ENCODE data around the gene CDC42EP1.
A peak's percentile ranks its signal among the peaks of the same experiment; 100 is the strongest.
"Not testable (repeated sequence)": the region's sequence is repeated elsewhere in the genome, so short reads cannot be mapped to it uniquely, and the experiment has no call there.

The CDC42EP1 gene

DNA sequence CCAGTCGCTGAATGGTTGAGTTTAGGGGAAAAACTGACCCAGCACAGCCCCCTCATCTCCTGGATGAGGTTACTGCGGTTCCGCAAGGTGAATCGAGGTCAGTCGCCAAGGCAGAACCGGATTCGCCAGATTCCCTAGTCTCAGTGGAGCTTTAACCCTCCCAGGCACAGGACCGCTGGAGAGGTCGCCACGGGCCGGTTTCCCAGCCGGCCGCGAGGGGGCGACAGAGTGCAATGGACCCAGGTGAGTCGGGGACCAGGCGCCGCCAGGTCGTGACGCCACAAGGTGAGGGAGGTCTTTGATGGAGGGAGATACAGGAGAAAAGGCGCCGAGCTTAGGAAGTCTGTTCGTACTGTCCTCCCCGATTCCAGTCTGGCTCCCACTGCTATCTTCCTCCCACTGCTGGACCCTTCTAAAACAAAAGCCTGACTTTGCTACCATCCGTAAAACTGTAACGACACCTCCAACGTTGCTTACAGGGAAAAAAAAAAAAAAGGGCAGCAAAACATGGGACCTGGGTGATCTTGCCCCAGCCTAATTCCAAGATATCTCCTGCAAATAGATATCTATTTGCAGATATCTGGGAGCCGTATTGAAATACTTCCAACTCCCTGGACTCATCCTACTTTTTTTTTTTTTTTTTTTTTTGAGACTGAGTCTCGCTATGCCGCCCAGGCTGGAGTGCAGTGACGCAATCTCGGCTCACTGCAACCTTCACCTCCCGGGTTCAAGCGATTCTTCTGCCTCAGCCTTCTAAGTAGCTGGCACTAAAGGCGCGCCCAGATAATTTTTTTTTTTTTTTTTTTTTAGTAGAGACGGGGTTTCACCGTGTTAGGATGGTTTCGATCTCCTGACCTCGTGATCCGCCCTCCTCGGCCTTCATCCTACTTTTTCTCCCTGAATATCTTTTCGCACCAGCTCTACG, 47.0 kb downstream of the CDC42EP1 start:
- no peaks in the 10 kb centered on the region for H3K27me3 ChIP-seq (ENCODE audit: insufficient read depth, low read length)
- peak overlapping the region; percentile 75 for H3K4me3 ChIP-seq (ENCODE audit: low read depth, low read length)
- H2AFZ ChIP-seq (ENCODE audit: low read length, unreplicated experiment): no peak overlapping the region
- no peaks in the 10 kb centered on the region for H3K36me3 ChIP-seq (ENCODE audit: insufficient read depth, low read length)
- H3K4me1 ChIP-seq (ENCODE audit: control insufficient read depth, insufficient read depth, low read length, unreplicated experiment): no peaks in the 10 kb centered on the region
- H3K27ac ChIP-seq (ENCODE audit: low read depth, low read length): peak overlapping the region; percentile 100
- peaks cover 12% of the 10 kb centered on the region for H3K79me2 ChIP-seq (ENCODE audit: control insufficient read depth, insufficient read depth, low read length, unreplicated experiment)

DNA sequence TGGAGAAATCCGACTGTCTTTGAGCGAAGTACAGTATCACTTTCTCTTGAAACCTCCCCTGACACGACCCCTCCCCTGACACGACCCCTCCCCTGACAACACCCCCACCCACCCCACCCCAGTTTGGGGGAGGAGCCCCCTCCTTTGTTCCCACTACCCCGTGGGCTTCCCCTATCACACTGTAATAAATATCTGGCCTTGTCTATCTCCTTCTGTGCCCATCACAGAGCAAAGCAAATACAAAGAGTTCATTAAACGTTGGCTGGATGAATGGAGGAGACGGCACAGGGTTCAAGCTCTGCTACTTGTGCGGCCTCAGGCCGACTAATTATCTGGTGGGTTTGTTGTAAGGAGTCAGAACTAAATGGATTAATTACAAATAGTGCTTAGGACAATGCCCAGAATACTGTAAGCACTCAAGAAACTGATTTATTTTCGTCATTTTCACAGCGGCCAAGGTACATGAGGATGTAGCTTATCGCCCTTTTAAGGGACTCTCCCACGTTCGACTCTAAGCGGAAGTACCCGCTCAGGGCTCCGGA, 47.7 kb downstream of the CDC42EP1 start:
- H3K79me2 ChIP-seq (ENCODE audit: control insufficient read depth, insufficient read depth, low read length, unreplicated experiment): peaks cover 12% of the 10 kb centered on the region
- H3K4me3 ChIP-seq (ENCODE audit: low read depth, low read length): peak overlapping the region; percentile 90
- no peaks in the 10 kb centered on the region for H3K27me3 ChIP-seq (ENCODE audit: insufficient read depth, low read length)
- H3K36me3 ChIP-seq (ENCODE audit: insufficient read depth, low read length): no peaks in the 10 kb centered on the region
- H2AFZ ChIP-seq (ENCODE audit: low read length, unreplicated experiment): peak overlapping the region; percentile 96
- peak overlapping the region; percentile 100 for H3K27ac ChIP-seq (ENCODE audit: low read depth, low read length)
- no peaks in the 10 kb centered on the region for H3K4me1 ChIP-seq (ENCODE audit: control insufficient read depth, insufficient read depth, low read length, unreplicated experiment)

DNA sequence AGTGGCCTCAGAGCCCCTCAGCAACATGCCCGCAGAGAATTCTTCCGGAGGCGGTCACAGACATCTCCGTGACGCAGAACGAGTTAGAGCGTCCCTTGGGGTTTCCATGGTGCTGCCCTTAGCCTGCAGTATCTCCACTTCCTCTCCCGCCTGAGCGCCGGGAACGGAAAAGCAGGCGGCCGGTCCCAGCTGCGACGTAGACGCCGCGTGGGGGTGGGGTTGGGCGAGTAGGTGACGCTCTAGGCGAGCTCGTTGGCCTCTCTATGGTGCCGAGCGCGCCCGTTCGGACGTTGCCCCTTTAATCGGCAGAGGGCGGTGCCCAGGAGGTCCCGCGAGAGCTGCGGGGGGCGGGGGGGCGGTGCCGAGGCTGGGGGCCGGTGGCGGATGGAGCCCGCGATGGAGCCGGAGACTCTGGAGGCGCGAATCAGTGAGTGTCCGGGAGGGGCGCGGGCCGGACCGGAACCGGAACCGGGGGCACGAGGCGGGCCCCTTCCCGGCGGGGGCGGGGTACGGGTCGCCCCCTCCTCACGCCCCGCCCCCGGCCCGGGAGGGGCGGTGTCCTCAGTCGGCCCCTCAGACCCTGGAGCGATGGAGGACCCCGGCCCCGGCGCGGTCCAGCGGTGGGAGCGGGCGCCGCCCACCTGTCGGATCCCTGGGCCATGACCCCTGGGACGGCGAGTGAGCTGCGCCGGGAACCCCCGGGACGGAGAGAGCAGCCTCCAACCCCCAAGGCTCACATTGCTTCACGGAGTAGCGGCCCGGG, 48.4 kb downstream of the CDC42EP1 start, which contains the start of gene GGA1:
Gene GGA1, plus strand, starts transcription at position 358 of the 763 bp plus-strand sequence. Its CDS starts 27 bp downstream, at position 385.
- H3K4me1 ChIP-seq (ENCODE audit: control insufficient read depth, insufficient read depth, low read length, unreplicated experiment): no peaks in the 10 kb centered on the region

DNA sequence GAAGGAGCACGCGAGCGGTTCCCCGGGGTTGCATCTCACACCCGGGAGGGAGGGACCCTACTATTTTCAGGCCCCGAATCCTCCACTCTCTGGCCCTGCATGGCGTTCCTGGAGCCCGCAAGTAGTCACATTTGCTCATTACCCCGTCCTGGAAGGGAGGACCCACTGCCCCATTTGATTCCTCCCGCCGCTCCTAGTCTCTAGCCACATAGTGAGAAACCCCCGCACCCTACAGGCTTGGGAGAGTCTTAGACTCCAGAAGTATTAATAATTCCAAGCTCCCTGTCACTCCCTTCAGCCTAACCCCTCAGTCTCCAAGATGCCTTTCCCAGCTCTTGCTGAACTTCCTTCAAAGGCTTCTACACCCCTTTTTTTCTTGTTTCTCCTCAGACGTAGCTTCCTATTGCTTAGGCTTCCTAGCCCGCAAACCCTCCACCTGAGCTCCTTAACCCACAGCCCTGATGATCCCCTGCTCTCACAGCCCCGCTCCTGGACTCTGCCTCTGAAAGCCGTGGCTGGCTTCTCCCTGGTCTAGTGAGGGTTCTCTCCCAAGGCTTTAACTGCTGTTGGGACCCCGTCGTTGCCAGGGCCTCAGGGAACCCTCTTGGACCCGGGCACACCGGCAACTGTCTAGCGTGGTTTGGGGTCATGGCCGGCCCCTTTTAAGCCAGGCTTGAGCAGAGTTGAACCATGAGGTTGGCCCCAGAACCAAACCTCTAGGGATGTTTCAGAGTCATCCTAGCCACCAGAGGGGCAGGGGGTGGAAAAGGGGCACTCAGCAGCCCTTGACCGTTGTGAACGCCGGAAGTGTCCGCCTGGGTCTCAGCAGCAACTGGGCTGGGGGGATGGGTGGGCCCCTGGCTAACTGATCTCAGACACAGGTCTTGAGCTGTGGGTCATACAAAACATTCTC, 49.2 kb downstream of the CDC42EP1 start:
- H3K4me3 ChIP-seq (ENCODE audit: low read depth, low read length): peak overlapping the region; percentile 90
- no peaks in the 10 kb centered on the region for H3K27me3 ChIP-seq (ENCODE audit: insufficient read depth, low read length)
- H3K4me1 ChIP-seq (ENCODE audit: control insufficient read depth, insufficient read depth, low read length, unreplicated experiment): no peaks in the 10 kb centered on the region
- peak overlapping the region; percentile 100 for H3K27ac ChIP-seq (ENCODE audit: low read depth, low read length)
- no peaks in the 10 kb centered on the region for H3K36me3 ChIP-seq (ENCODE audit: insufficient read depth, low read length)
- no peak overlapping the region for H2AFZ ChIP-seq (ENCODE audit: low read length, unreplicated experiment)
- H3K79me2 ChIP-seq (ENCODE audit: control insufficient read depth, insufficient read depth, low read length, unreplicated experiment): peaks cover 12% of the 10 kb centered on the region

More for the DNA sequence above, 48.4 kb downstream of the CDC42EP1 start, which contains the start of gene GGA1:
- H3K4me3 ChIP-seq (ENCODE audit: low read depth, low read length): peak within 1 kb of the TSS; percentile 90
- peak within 1 kb of the TSS; percentile 100 for H3K27ac ChIP-seq (ENCODE audit: low read depth, low read length)
- peaks cover 12% of the 10 kb centered on the region for H3K79me2 ChIP-seq (ENCODE audit: control insufficient read depth, insufficient read depth, low read length, unreplicated experiment)
- no peaks in the 10 kb centered on the region for H3K36me3 ChIP-seq (ENCODE audit: insufficient read depth, low read length)
- H2AFZ ChIP-seq (ENCODE audit: low read length, unreplicated experiment): peak within 1 kb of the TSS; percentile 96
- H3K27me3 ChIP-seq (ENCODE audit: insufficient read depth, low read length): no peaks in the 10 kb centered on the region

DNA sequence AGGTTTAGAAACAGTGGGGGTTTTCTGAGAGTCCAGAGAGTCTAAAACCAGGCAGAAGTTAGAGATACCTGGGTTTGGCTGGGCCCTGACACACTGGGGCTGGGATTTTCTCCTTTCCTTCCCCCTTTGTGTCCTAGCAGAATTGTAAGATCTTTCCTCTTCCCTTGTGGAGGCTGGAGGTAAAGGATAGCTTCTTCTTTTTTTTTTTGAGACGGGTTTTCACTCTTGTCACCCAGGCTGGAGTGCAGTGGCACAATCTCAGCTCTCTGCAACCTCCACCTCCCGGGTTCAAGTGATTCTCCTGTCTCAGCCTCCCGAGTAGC, 49.8 kb downstream of the CDC42EP1 start:
- H3K27me3 ChIP-seq (ENCODE audit: insufficient read depth, low read length); H3K4me1 ChIP-seq (ENCODE audit: control insufficient read depth, insufficient read depth, low read length, unreplicated experiment); H3K36me3 ChIP-seq (ENCODE audit: insufficient read depth, low read length); H2AFZ ChIP-seq (ENCODE audit: low read length, unreplicated experiment): not testable (repeated sequence)
- Histone ChIP-seq H3K4me3 (ENCODE audit: low read depth, low read length) (peak overlapping the region; percentile 90), H3K27ac (ENCODE audit: low read depth, low read length) (peak overlapping the region; percentile 100), H3K79me2 (ENCODE audit: control insufficient read depth, insufficient read depth, low read length, unreplicated experiment) (peaks cover 12% of the 10 kb centered on the region)

DNA sequence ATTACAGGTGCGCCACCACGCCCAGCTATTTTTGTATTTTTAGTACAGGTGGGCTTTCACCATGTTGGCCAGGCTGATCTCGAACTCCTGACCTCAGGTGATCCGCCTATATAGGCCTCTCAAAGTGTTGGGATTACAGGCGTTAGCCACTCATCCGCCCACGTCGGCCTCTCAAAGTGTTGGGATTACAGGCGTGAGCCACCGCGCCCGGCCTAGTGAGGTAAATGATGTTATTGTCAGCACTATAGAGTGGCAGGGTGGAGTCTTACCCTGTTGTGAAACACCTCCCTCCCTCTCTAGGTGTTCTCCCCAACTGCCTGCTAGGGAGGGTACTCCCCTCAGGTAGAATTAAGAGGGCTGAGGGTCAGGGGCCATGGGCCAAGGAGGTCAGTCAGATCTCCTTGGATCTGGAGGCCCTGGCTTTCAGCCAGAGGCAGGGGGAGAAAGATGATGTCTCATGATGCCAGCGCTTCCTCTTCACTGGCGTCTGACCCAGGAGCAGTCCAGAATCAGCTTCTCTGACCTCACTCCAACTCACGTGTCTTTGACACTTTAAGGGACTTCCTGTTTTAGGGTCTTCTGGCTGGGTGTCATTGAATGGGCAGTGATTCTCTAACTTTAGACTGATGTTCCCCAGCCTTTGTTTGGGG, 50.3 kb downstream of the CDC42EP1 start:
- Histone ChIP-seq H3K27me3 (ENCODE audit: insufficient read depth, low read length) (no peaks in the 10 kb centered on the region), H3K79me2 (ENCODE audit: control insufficient read depth, insufficient read depth, low read length, unreplicated experiment) (peaks cover 12% of the 10 kb centered on the region), H3K36me3 (ENCODE audit: insufficient read depth, low read length) (no peaks in the 10 kb centered on the region), H3K4me1 (ENCODE audit: control insufficient read depth, insufficient read depth, low read length, unreplicated experiment) (no peaks in the 10 kb centered on the region), H2AFZ (ENCODE audit: low read length, unreplicated experiment) (no peak overlapping the region), H3K27ac (ENCODE audit: low read depth, low read length) (no peak overlapping the region), H3K4me3 (ENCODE audit: low read depth, low read length) (peak overlapping the region; percentile 90; the same call in 1 of the 2 replicates)

DNA sequence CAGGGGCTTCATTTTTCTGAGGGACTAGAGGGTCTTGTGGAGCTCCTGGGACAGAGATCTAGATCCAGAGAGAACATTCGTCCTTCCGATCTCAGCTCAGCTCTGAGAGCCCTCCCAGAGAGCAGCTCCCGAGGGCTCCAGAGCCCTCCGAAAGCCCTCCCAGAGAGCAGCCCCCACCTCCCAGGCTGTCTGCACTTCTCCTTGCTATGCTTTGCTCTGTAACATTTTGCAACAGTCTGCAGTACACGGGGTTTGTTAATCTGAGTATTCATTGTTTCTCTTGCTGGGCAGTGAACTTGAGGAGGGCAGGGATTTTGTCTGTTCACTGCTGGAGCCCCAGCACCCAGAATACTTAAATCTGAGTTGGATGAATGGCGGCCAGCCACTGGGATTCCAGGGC, 50.9 kb downstream of the CDC42EP1 start:
- Histone ChIP-seq H3K4me3 (ENCODE audit: low read depth, low read length) (no peak overlapping the region), H3K27ac (ENCODE audit: low read depth, low read length) (no peak overlapping the region), H3K36me3 (ENCODE audit: insufficient read depth, low read length) (no peaks in the 10 kb centered on the region), H2AFZ (ENCODE audit: low read length, unreplicated experiment) (no peak overlapping the region), H3K79me2 (ENCODE audit: control insufficient read depth, insufficient read depth, low read length, unreplicated experiment) (peaks cover 12% of the 10 kb centered on the region), H3K27me3 (ENCODE audit: insufficient read depth, low read length) (no peaks in the 10 kb centered on the region), H3K4me1 (ENCODE audit: control insufficient read depth, insufficient read depth, low read length, unreplicated experiment) (no peaks in the 10 kb centered on the region)

DNA sequence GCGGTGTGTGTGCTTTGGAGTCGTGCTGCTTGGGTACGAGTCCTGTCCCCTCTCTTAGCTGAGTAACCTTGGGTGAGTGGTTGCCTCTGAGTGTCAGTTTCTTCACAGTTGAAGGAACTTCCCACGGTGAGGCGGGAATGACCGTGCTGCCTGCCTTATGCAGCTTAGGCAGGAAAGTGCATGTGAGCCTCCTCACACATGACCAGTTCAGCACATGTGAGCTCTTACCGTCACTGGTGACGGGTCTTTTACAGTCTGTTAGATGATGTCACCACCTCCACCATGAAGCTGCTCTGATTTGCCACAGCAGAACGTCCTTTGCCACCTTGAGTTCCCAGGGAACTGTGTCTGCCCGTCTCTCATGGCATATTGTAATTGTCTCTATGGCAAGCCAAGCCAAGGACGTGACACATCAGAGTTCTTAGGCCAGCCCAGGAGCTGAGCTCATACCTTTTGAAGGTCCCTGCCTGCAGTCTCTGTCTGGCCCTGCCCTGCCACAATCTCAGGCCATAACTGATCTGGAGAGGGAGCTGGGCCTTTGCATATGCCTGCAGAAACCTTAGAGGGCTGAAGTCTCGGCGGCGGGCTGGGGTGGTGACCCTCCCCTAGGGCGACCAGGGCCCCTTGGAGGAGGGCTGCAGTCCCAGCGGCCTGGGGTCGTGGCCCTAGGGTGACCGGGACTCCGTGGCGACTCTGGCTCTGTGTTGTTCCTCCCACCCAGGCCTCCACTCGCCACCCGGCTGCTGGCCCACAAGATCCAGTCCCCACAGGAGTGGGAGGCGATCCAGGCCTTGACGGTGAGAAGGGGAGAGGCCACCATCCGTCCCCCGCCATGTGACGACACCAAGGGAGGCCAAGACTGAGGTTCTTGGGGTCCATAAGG, 56.2 kb downstream of the CDC42EP1 start:
- peaks cover 1% of the 10 kb centered on the region for H3K79me2 ChIP-seq (ENCODE audit: control insufficient read depth, insufficient read depth, low read length, unreplicated experiment)
- no peak overlapping the region for H3K27ac ChIP-seq (ENCODE audit: low read depth, low read length)
- H3K4me1 ChIP-seq (ENCODE audit: control insufficient read depth, insufficient read depth, low read length, unreplicated experiment): no peaks in the 10 kb centered on the region
- no peak overlapping the region for H2AFZ ChIP-seq (ENCODE audit: low read length, unreplicated experiment)
- no peaks in the 10 kb centered on the region for H3K36me3 ChIP-seq (ENCODE audit: insufficient read depth, low read length)
- H3K27me3 ChIP-seq (ENCODE audit: insufficient read depth, low read length): no peaks in the 10 kb centered on the region
- no peak overlapping the region for H3K4me3 ChIP-seq (ENCODE audit: low read depth, low read length)

DNA sequence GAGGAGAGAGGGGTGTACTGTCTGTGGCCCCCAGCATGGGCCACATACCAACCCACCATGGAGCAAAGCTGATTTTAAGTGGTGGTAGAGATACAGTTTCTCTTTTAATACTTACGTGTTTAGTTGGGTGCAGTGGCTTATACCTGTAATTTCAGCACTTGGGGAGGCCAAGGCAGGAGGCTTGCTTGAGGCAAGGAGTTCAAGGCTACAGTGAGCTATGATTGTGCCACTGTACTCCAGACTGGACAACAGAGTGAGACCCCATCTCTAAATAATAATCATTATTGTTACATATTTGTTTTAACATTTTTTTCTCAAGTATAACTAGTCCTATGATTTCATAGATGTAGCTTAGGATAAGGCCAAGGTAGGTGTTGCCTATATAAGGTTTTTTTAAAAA, 57.2 kb downstream of the CDC42EP1 start:
- Histone ChIP-seq H3K27me3 (ENCODE audit: insufficient read depth, low read length) (no peaks in the 10 kb centered on the region), H3K36me3 (ENCODE audit: insufficient read depth, low read length) (no peaks in the 10 kb centered on the region), H3K27ac (ENCODE audit: low read depth, low read length) (no peak overlapping the region), H3K4me1 (ENCODE audit: control insufficient read depth, insufficient read depth, low read length, unreplicated experiment) (no peaks in the 10 kb centered on the region), H2AFZ (ENCODE audit: low read length, unreplicated experiment) (no peak overlapping the region), H3K79me2 (ENCODE audit: control insufficient read depth, insufficient read depth, low read length, unreplicated experiment) (no peaks in the 10 kb centered on the region), H3K4me3 (ENCODE audit: low read depth, low read length) (no peak overlapping the region)

Measured in ACC112 (cell line).